ENCODE measurements around the gene SPATS2.
A peak's percentile ranks its signal among the peaks of the same experiment; 100 is the strongest.

The SPATS2 gene

GRCh38 chr12:49336645-49337584 lies 30.3 kb upstream of the SPATS2 start, which contains the start of gene C1QL4:
Gene C1QL4, minus strand, starts transcription at chr12:49337188. Its CDS starts 711 bp downstream, at chr12:49336477.
- DNase-seq (ENCODE audit: extremely low read depth, low read depth), result no peak

DNA sequence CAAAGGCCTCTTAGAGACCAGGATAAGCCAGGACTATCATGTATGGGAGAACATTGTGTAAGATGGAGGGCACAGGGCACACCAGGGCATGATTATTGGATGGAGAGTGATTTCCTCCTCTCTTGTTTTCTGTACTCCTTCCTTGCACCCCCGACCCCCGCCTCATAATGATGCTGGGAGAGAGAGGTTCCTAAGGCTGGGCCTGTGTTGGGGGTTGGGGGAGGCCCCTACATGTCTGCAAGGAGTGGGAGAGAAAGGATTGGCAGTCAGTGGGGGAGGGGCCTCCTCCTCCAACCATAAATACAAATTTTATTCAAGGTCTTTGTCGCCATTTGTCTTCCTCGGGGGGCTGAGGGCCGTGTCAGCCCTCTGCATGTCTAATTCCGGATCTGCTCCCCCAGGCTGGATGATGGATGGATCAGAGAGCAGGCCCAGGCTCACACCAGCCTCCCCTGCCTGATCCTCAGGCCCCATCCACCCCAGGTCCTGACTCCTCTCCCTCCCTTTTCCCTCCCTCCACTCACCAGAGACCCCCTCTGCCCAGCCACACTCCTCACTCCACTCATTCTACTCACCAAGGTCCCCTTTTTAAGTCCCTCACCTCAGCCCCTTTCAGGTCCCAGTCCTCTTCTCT lies 28.3 kb upstream of the SPATS2 start:
- DNase-seq (ENCODE audit: extremely low read depth, low read depth), result no peak
- no peak overlapping the region for H3K4me3 ChIP-seq (replicated peaks; ENCODE audit: low read depth, low read length)
- TF ChIP-seq, protein P1, sequence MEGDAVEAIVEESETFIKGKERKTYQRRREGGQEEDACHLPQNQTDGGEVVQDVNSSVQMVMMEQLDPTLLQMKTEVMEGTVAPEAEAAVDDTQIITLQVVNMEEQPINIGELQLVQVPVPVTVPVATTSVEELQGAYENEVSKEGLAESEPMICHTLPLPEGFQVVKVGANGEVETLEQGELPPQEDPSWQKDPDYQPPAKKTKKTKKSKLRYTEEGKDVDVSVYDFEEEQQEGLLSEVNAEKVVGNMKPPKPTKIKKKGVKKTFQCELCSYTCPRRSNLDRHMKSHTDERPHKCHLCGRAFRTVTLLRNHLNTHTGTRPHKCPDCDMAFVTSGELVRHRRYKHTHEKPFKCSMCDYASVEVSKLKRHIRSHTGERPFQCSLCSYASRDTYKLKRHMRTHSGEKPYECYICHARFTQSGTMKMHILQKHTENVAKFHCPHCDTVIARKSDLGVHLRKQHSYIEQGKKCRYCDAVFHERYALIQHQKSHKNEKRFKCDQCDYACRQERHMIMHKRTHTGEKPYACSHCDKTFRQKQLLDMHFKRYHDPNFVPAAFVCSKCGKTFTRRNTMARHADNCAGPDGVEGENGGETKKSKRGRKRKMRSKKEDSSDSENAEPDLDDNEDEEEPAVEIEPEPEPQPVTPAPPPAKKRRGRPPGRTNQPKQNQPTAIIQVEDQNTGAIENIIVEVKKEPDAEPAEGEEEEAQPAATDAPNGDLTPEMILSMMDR (IDR thresholded peaks at IDR 0.05; ENCODE audit: low read depth, low read length, missing control alignments), result no peak

More at GRCh38 chr12:49336645-49337584, 30.3 kb upstream of the SPATS2 start, which contains the start of gene C1QL4:
- H3K4me3 ChIP-seq (replicated peaks; ENCODE audit: low read depth, low read length), result peak within 1 kb of the TSS; percentile 29
- TF ChIP-seq, protein P1 (IDR thresholded peaks at IDR 0.05; ENCODE audit: low read depth, low read length, missing control alignments), result peak; percentile 85

GRCh38 chr12:49339464-49339861 lies 27.8 kb upstream of the SPATS2 start:
- no peak overlapping the region for H3K4me3 ChIP-seq (replicated peaks; ENCODE audit: low read depth, low read length)
- TF ChIP-seq, protein P1 (IDR thresholded peaks at IDR 0.05; ENCODE audit: low read depth, low read length, missing control alignments), result no peak
- no peak for DNase-seq (ENCODE audit: extremely low read depth, low read depth)

DNA sequence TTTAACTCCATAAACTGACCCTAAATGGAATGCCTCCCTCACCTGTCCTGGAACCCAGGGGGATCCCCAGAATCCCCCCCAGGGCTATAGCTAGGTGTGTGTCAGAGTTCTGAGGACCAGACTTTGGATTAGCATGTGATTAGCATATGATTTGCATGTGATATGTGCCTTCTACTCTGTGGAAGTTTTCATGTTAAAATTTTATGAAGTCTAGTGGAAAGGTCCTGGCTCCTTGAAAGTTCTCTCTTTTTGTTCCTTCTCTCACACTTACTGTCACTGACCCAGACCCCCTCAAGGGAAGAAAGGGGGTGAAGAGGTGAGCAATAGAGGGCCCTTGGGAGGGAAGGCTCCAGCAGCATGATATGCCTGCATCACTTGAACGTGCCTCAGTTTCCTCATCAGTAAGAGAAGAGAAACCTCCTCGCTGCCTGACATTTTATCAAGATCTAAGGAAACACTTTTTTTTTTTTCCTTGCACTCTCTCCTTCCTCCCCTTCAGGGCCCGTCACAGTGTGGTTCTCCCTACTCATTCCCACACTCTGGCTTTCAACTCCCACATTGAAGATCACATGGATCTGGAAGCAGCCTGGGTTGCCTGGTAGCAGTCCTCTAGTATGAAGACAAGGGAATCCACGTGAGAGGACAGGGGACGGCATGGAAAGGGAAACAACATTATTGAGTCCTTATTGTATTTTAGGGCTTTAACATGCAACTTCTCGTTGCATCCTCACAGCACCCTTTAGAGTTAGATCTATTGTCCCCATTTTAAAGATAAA lies 27.0 kb upstream of the SPATS2 start:
- no peak for DNase-seq (ENCODE audit: extremely low read depth, low read depth)
- TF ChIP-seq, protein P1 (IDR thresholded peaks at IDR 0.05; ENCODE audit: low read depth, low read length, missing control alignments), result no peak
- no peak overlapping the region for H3K4me3 ChIP-seq (replicated peaks; ENCODE audit: low read depth, low read length)

- TF ChIP-seq, protein P1 (IDR thresholded peaks at IDR 0.05; ENCODE audit: low read depth, low read length, missing control alignments), result no peak
- H3K4me3 ChIP-seq (replicated peaks; ENCODE audit: low read depth, low read length), result no peak overlapping the region
- DNase-seq (ENCODE audit: extremely low read depth, low read depth), result no peak
Measured at GRCh38 chr12:49340971-49341776, 26.1 kb upstream of the SPATS2 start.

GRCh38 chr12:49341777-49342065 lies 25.5 kb upstream of the SPATS2 start:
- TF ChIP-seq, protein P1 (IDR thresholded peaks at IDR 0.05; ENCODE audit: low read depth, low read length, missing control alignments), result no peak
- peak overlapping the region; percentile 29 for H3K4me3 ChIP-seq (replicated peaks; ENCODE audit: low read depth, low read length)
- no peak for DNase-seq (ENCODE audit: extremely low read depth, low read depth)

Data from HFF-Myc (cell line).